Measurements from ENCODE around the gene GRK2. TPM values are rescaled to one million over a fixed set of nuclear protein-coding genes. Genes with fewer than 3 reads are reported as not detected.

Gene GRK2
- polyA plus RNA-seq, 1 donor from 2014 or later: 47.3 TPM

GRCh38 chr11:67274768-67275605, 8.7 kb downstream of the GRK2 start:
- no peaks in the 10 kb centered on the region for H3K9me3 ChIP-seq (ENCODE audit: low read length)
- no peak overlapping the region for H3K9ac ChIP-seq (ENCODE audit: low read length)
- TF ChIP-seq SMC3 (conservative IDR thresholded peaks at IDR 0.05; ENCODE audit: poor library complexity): no peak
- no peak for TF ChIP-seq MXI1 (conservative IDR thresholded peaks at IDR 0.05; ENCODE audit: poor library complexity, severe bottlenecking)
- no peak for TF ChIP-seq RAD21 (conservative IDR thresholded peaks at IDR 0.05)
- no peak for TF ChIP-seq TAF1 (IDR thresholded peaks at IDR 0.05; ENCODE audit: low read depth)
- TF ChIP-seq EZH2 (IDR thresholded peaks at IDR 0.05; ENCODE audit: borderline replicate concordance, insufficient read depth, low read length, poor library complexity, severe bottlenecking): no peak
- TF ChIP-seq, protein P1, sequence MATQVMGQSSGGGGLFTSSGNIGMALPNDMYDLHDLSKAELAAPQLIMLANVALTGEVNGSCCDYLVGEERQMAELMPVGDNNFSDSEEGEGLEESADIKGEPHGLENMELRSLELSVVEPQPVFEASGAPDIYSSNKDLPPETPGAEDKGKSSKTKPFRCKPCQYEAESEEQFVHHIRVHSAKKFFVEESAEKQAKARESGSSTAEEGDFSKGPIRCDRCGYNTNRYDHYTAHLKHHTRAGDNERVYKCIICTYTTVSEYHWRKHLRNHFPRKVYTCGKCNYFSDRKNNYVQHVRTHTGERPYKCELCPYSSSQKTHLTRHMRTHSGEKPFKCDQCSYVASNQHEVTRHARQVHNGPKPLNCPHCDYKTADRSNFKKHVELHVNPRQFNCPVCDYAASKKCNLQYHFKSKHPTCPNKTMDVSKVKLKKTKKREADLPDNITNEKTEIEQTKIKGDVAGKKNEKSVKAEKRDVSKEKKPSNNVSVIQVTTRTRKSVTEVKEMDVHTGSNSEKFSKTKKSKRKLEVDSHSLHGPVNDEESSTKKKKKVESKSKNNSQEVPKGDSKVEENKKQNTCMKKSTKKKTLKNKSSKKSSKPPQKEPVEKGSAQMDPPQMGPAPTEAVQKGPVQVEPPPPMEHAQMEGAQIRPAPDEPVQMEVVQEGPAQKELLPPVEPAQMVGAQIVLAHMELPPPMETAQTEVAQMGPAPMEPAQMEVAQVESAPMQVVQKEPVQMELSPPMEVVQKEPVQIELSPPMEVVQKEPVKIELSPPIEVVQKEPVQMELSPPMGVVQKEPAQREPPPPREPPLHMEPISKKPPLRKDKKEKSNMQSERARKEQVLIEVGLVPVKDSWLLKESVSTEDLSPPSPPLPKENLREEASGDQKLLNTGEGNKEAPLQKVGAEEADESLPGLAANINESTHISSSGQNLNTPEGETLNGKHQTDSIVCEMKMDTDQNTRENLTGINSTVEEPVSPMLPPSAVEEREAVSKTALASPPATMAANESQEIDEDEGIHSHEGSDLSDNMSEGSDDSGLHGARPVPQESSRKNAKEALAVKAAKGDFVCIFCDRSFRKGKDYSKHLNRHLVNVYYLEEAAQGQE (IDR thresholded peaks at IDR 0.05; ENCODE audit: borderline replicate concordance): no peak
- no peak for TF ChIP-seq POLR2AphosphoS5 (IDR thresholded peaks at IDR 0.05)
- TF ChIP-seq CTCF (IDR thresholded peaks at IDR 0.05; ENCODE audit: poor library complexity, severe bottlenecking): no peak
- TF ChIP-seq EP300 (conservative IDR thresholded peaks at IDR 0.05; ENCODE audit: poor library complexity, severe bottlenecking): no peak
- H3K9me2 ChIP-seq (ENCODE audit: insufficient read depth, low read length): no peaks in the 10 kb centered on the region
- H3K27ac ChIP-seq (ENCODE audit: low read length): no peak overlapping the region
- no peaks in the 10 kb centered on the region for H4K20me1 ChIP-seq (ENCODE audit: insufficient read depth)
- H3K27me3 ChIP-seq (ENCODE audit: insufficient read depth, low read depth, low read length): no peaks in the 10 kb centered on the region
- H2AFZ ChIP-seq (ENCODE audit: low read depth, low read length): no peak overlapping the region
- no peak overlapping the region for H3K4me3 ChIP-seq (ENCODE audit: low read length)
- H3K36me3 ChIP-seq (ENCODE audit: insufficient read depth, low read length): no peaks in the 10 kb centered on the region
- peaks cover 22% of the 10 kb centered on the region for H3K79me2 ChIP-seq (replicated peaks; ENCODE audit: insufficient read depth, low read length)
- no peaks in the 10 kb centered on the region for H3F3A ChIP-seq (ENCODE audit: insufficient read depth, low read length, poor library complexity, severe bottlenecking)
- H3K4me2 ChIP-seq (ENCODE audit: low read length): no peak overlapping the region

DNA sequence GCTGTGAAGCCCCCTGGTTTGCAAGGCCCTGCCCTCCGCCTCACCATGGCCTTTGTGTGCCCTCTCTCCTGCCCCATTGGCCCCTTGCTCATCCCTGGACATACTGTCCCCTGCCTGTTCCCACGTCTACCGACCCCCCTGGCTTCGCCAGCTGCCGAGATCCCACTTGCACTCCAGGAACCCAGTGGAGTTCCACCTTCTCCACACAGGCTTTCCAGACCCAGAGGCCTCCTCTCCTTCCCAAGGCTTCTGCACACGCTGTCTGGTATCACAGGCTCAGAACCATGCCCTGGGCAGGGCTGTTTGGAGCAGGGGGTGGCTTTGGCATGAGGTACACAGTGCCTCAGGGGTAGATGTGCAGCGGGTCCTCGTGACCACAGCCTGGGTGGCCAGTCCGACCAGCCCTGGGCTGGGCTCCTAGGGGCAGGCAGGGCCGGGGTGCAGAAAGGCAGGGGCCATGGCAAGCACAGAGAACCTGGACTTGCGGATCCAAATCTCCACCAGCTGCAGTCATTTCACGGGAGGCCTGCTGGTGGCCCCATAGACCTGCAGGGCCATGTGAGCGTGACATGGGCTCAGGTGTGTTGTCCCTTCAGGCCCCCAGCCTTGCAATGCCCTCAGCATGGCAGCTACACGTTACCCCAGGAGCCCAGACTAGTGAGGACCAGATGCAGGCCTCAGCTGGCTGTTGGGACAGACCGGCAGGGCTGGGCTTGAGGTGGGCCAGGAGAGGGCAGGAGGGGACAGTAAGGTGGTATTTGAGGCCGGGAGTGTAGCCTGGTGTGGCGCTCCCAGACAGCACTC, 9.5 kb downstream of the GRK2 start:
- H4K20me1 ChIP-seq (ENCODE audit: insufficient read depth): no peaks in the 10 kb centered on the region
- no peaks in the 10 kb centered on the region for H3K36me3 ChIP-seq (ENCODE audit: insufficient read depth, low read length)
- H3K79me2 ChIP-seq (replicated peaks; ENCODE audit: insufficient read depth, low read length): peaks cover 21% of the 10 kb centered on the region
- no peak overlapping the region for H2AFZ ChIP-seq (ENCODE audit: low read depth, low read length)
- H3K9me2 ChIP-seq (ENCODE audit: insufficient read depth, low read length): no peaks in the 10 kb centered on the region
- no peaks in the 10 kb centered on the region for H3K9me3 ChIP-seq (ENCODE audit: low read length)
- H3K9ac ChIP-seq (ENCODE audit: low read length): no peak overlapping the region
- TF ChIP-seq TAF1 (IDR thresholded peaks at IDR 0.05; ENCODE audit: low read depth) (no peak), MXI1 (conservative IDR thresholded peaks at IDR 0.05; ENCODE audit: poor library complexity, severe bottlenecking) (no peak), EP300 (conservative IDR thresholded peaks at IDR 0.05; ENCODE audit: poor library complexity, severe bottlenecking) (no peak)
- H3K27ac ChIP-seq (ENCODE audit: low read length): no peak overlapping the region
- no peaks in the 10 kb centered on the region for H3F3A ChIP-seq (ENCODE audit: insufficient read depth, low read length, poor library complexity, severe bottlenecking)
- no peaks in the 10 kb centered on the region for H3K27me3 ChIP-seq (ENCODE audit: insufficient read depth, low read depth, low read length)
- H3K4me3 ChIP-seq (ENCODE audit: low read length): no peak overlapping the region
- H3K4me2 ChIP-seq (ENCODE audit: low read length): no peak overlapping the region

Measured in neural cell (in vitro differentiated cells).